ENCODE data around the gene AUTS2. TPM values are rescaled to one million over a fixed set of nuclear protein-coding genes. Genes with fewer than 3 reads are reported as not detected.

Gene AUTS2
- polyA plus RNA-seq, 1 donor from 2014 or later, result 97.3 TPM

DNA sequence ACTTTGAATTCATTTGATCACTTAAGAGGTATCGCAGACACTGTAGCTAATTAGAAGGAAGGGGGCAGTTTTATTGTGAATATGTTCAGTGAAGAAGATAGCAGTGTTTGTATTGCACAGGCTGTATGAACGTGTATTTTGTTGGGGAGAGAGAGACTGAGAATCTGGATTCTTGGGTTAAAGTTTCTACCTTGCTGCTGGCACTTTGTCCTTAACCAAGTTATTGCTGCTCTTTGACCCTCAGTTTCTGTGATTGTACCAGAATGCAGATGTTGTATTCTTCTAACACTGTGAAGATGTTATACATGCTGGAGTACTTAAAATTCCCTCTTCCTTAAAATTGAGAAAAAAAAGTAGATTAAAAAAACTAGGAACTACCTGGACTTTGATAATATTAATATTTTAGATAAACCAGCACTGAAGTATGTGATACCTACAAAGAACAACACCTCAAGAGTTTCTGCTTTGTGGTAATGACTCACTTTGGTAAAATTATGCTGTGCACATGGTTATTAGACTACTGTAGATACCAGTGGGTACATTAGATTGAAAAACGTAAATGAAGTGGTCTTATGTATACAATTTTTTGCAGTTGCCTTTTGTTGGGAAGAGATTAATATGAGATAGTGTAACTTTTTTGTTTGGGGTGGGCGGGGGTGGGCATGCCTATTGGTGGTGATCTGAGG lies 321.3 kb downstream of the AUTS2 start:
- H3K27ac ChIP-seq (ENCODE audit: low read length), result no peak overlapping the region
- TF ChIP-seq, protein P1, sequence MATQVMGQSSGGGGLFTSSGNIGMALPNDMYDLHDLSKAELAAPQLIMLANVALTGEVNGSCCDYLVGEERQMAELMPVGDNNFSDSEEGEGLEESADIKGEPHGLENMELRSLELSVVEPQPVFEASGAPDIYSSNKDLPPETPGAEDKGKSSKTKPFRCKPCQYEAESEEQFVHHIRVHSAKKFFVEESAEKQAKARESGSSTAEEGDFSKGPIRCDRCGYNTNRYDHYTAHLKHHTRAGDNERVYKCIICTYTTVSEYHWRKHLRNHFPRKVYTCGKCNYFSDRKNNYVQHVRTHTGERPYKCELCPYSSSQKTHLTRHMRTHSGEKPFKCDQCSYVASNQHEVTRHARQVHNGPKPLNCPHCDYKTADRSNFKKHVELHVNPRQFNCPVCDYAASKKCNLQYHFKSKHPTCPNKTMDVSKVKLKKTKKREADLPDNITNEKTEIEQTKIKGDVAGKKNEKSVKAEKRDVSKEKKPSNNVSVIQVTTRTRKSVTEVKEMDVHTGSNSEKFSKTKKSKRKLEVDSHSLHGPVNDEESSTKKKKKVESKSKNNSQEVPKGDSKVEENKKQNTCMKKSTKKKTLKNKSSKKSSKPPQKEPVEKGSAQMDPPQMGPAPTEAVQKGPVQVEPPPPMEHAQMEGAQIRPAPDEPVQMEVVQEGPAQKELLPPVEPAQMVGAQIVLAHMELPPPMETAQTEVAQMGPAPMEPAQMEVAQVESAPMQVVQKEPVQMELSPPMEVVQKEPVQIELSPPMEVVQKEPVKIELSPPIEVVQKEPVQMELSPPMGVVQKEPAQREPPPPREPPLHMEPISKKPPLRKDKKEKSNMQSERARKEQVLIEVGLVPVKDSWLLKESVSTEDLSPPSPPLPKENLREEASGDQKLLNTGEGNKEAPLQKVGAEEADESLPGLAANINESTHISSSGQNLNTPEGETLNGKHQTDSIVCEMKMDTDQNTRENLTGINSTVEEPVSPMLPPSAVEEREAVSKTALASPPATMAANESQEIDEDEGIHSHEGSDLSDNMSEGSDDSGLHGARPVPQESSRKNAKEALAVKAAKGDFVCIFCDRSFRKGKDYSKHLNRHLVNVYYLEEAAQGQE (IDR thresholded peaks at IDR 0.05; ENCODE audit: borderline replicate concordance), result no peak
- TF ChIP-seq EP300 (conservative IDR thresholded peaks at IDR 0.05; ENCODE audit: poor library complexity, severe bottlenecking) (no peak), RAD21 (conservative IDR thresholded peaks at IDR 0.05) (no peak), EZH2 (IDR thresholded peaks at IDR 0.05; ENCODE audit: borderline replicate concordance, insufficient read depth, low read length, poor library complexity, severe bottlenecking) (no peak), POLR2AphosphoS5 (IDR thresholded peaks at IDR 0.05) (no peak), MXI1 (conservative IDR thresholded peaks at IDR 0.05; ENCODE audit: poor library complexity, severe bottlenecking) (no peak), TAF1 (IDR thresholded peaks at IDR 0.05; ENCODE audit: low read depth) (no peak), SMC3 (conservative IDR thresholded peaks at IDR 0.05; ENCODE audit: poor library complexity) (no peak)
- TF ChIP-seq, protein P2, sequence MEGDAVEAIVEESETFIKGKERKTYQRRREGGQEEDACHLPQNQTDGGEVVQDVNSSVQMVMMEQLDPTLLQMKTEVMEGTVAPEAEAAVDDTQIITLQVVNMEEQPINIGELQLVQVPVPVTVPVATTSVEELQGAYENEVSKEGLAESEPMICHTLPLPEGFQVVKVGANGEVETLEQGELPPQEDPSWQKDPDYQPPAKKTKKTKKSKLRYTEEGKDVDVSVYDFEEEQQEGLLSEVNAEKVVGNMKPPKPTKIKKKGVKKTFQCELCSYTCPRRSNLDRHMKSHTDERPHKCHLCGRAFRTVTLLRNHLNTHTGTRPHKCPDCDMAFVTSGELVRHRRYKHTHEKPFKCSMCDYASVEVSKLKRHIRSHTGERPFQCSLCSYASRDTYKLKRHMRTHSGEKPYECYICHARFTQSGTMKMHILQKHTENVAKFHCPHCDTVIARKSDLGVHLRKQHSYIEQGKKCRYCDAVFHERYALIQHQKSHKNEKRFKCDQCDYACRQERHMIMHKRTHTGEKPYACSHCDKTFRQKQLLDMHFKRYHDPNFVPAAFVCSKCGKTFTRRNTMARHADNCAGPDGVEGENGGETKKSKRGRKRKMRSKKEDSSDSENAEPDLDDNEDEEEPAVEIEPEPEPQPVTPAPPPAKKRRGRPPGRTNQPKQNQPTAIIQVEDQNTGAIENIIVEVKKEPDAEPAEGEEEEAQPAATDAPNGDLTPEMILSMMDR (IDR thresholded peaks at IDR 0.05; ENCODE audit: poor library complexity, severe bottlenecking), result no peak

GRCh38 chr7:69920797-69921196 lies 322.5 kb downstream of the AUTS2 start:
- no peaks in the 10 kb centered on the region for H3K27me3 ChIP-seq (ENCODE audit: insufficient read depth, low read depth, low read length)
- no peak overlapping the region for H3K4me2 ChIP-seq (ENCODE audit: low read length)
- H3K27ac ChIP-seq (ENCODE audit: low read length), result no peak overlapping the region
- no peaks in the 10 kb centered on the region for H3K9me2 ChIP-seq (ENCODE audit: insufficient read depth, low read length)
- no peaks in the 10 kb centered on the region for H3F3A ChIP-seq (ENCODE audit: insufficient read depth, low read length, poor library complexity, severe bottlenecking)
- TF ChIP-seq SMC3 (conservative IDR thresholded peaks at IDR 0.05; ENCODE audit: poor library complexity), result no peak
- no peak for TF ChIP-seq MXI1 (conservative IDR thresholded peaks at IDR 0.05; ENCODE audit: poor library complexity, severe bottlenecking)
- TF ChIP-seq TAF1 (IDR thresholded peaks at IDR 0.05; ENCODE audit: low read depth), result no peak
- no peak for TF ChIP-seq EZH2 (IDR thresholded peaks at IDR 0.05; ENCODE audit: borderline replicate concordance, insufficient read depth, low read length, poor library complexity, severe bottlenecking)
- TF ChIP-seq, protein P2 (IDR thresholded peaks at IDR 0.05; ENCODE audit: poor library complexity, severe bottlenecking), result no peak
- TF ChIP-seq RAD21 (conservative IDR thresholded peaks at IDR 0.05), result no peak
- TF ChIP-seq POLR2AphosphoS5 (IDR thresholded peaks at IDR 0.05), result no peak
- TF ChIP-seq EP300 (conservative IDR thresholded peaks at IDR 0.05; ENCODE audit: poor library complexity, severe bottlenecking), result no peak
- TF ChIP-seq, protein P1 (IDR thresholded peaks at IDR 0.05; ENCODE audit: borderline replicate concordance), result no peak
- no peak overlapping the region for H3K4me3 ChIP-seq (ENCODE audit: low read length)
- no peak overlapping the region for H2AFZ ChIP-seq (ENCODE audit: low read depth, low read length)
- peaks cover 20% of the 10 kb centered on the region for H3K79me2 ChIP-seq (replicated peaks; ENCODE audit: insufficient read depth, low read length)
- H3K9me3 ChIP-seq (ENCODE audit: low read length), result no peaks in the 10 kb centered on the region
- H3K36me3 ChIP-seq (ENCODE audit: insufficient read depth, low read length), result no peaks in the 10 kb centered on the region
- H3K9ac ChIP-seq (ENCODE audit: low read length), result no peak overlapping the region
- no peaks in the 10 kb centered on the region for H4K20me1 ChIP-seq (ENCODE audit: insufficient read depth)

More for the DNA sequence above, 321.3 kb downstream of the AUTS2 start:
- Histone ChIP-seq H3K4me3 (ENCODE audit: low read length) (no peak overlapping the region), H3K36me3 (ENCODE audit: insufficient read depth, low read length) (no peaks in the 10 kb centered on the region), H3K79me2 (replicated peaks; ENCODE audit: insufficient read depth, low read length) (peaks cover 20% of the 10 kb centered on the region), H3F3A (ENCODE audit: insufficient read depth, low read length, poor library complexity, severe bottlenecking) (no peaks in the 10 kb centered on the region), H3K9me3 (ENCODE audit: low read length) (no peaks in the 10 kb centered on the region), H3K9me2 (ENCODE audit: insufficient read depth, low read length) (no peaks in the 10 kb centered on the region), H3K4me2 (ENCODE audit: low read length) (no peak overlapping the region), H3K27me3 (ENCODE audit: insufficient read depth, low read depth, low read length) (no peaks in the 10 kb centered on the region), H2AFZ (ENCODE audit: low read depth, low read length) (no peak overlapping the region), H4K20me1 (ENCODE audit: insufficient read depth) (no peaks in the 10 kb centered on the region), H3K9ac (ENCODE audit: low read length) (no peak overlapping the region)
